Ureter (tissue), 1 donor: ENCODE data around the gene CCM2. TPM values are rescaled to one million over a fixed set of nuclear protein-coding genes. Genes with fewer than 3 reads are reported as not detected.
"Not testable (repeated sequence)": the region's sequence is repeated elsewhere in the genome, so short reads cannot be mapped to it uniquely, and the experiment has no call there.

ENCODE experiments used
- DNase-seq: peaks from one replicate; pipeline ENCODE4 v3.0.0-alpha.2; 2020; ENCODE audit warnings: low spot score
- total RNA-seq: library from RNA; stranded (reverse); gene quantifications from one replicate; pipeline ENCODE4 v1.2.4, GENCODE V29; 2023
- donor health status: DM: yes; HTN: yes; CAD: no.

The CCM2 gene
- total RNA-seq, 1 donor from 2014 or later = 31.1 TPM

DNA sequence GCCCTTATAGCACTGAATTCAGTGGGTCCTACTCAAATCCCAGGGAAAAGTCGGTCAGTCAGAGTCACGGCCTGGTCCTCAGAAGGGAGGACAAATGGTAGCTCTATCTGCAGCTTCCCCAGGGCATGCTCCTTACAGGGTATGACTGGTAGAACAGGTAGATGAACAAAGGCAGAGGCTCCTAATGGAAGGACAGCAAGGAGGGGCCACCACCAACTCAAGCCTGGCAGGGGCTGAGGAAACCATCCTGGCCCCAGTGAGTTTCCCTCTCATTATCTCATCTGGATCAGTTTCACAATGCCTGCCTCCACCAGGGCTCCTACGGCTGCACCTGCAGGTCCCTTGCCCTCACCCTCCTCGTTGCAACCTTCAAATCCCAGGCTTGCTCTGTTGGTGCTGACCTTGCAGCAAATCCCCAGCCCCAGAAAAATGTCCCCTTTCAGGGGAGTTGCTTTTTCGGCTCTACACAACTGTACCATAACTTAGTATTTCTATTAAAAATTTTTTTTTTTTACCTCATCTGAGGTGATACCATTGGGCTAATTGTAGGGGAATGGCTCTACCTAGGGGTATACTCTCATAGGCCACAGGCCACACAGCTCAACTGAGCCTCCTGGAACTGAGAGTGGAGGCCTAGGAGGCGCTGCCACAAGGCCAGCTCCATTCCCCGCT is 18.8 kb upstream of the CCM2 start:
- DNase-seq = no peak

DNA sequence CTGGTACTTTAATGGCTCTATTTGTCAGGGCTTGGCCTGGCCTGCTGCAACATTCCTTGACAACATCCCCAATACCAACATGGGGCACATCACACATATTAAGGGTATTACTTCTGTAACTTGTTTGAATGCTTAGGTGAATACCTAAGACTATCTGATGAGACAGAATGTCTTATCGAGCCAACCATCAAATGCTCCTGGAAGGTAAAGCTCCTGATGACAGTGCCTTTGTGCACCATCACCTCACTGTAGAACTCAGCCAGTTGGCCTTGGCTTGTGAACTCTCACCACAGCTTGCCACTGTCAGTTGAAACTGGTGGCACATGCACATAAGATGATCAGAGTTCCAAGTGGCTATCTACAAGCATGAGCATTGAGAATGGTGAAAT is 17.5 kb upstream of the CCM2 start:
- no peak for DNase-seq

DNA sequence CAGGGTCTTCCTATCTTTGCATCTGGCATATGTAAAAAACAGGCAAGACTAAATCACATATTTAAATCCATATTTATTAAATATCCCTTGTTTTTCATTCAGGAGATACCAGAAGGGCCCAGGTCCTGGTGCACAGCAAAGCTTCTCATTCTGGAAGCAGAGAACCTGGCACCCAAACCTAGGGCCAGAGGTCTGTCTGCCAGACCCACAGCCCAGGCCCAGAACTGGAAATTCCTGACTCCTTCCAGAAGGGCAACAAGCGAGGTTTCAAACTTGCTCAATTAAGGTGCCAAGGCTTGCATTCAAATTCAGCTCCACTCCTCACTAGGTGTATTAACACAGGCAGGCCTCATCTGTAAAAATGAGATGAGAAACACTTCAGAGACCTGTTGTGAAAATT is 17.0 kb upstream of the CCM2 start:
- DNase-seq = no peak

DNA sequence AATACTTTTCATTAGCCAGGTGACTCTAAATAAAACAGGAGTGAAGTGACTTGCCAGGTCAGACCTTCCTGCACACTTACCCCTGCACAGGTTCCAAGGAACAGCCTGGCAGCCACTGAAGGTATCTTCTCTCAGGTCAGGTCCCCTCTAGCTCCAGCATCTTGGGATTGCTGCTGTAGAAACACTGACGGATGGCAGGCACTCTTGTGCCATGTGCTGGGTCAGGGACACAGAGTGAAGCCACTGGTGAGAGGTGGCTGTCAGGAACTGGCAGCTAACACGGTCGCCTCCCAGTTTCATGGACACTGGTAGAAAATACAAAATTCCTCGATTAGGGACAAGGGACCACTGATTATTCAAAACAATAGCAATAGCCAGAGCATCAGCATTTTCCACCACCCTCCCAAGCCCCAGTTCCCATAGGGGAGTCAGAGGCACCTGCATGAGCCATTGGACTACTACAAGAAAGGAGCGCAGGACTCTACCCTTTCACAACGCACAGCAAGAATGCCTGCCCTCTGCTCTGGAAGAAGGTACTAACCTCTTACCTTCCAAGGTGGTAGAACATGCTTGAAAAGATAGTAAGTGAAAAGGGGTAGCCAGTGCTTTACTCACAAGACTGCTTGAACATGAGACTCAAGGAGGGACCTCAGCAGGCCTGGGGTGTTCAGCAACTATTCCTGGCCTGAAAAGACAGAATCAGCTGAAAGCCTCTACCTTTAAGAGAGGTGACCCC is 16.1 kb upstream of the CCM2 start:
- DNase-seq = no peak

DNA sequence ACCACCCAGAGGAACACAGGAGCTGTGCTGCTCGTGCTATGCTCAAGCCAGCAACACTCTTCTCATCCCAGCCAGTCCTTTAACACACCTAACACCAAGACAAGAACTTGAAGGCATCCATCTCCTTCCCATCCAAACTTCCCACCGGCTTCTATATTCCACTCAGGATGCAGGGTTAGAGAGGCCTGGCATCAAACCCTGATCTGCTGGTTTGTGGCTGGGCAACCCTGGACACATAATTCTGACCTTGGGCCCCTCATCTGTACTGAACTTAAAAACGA is 15.6 kb upstream of the CCM2 start:
- DNase-seq = no peak

DNA sequence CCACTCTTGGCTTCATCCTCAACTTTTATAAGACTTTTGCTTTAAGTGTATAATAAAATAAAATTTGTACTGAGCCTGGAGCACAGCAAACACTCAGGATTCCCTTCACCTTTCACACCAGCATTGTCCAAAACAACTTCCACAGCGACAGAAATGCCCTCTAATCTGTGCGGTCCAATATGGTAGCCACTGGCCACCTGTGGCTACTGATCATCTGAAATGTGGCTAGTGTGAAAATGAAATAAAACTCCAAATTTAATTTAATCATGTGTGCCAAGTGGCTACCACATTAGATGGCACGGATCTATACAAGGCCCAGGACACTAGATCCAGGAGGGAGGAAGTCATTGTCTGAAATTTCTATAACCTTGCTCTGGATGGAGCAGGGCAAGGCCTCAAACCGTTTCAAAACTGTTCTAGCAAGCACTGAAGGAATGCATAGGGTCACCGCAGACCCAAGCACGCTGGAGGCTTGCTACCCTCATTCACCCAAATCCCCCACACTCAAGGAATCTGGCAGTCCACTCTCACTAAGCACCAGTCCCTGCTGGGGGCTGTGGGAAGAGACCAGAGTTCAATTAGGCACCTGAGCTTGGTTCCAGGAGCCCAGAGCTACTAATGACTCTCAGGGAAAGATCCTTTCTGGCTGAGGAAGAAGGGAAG is 14.8 kb upstream of the CCM2 start:
- DNase-seq = no peak

DNA sequence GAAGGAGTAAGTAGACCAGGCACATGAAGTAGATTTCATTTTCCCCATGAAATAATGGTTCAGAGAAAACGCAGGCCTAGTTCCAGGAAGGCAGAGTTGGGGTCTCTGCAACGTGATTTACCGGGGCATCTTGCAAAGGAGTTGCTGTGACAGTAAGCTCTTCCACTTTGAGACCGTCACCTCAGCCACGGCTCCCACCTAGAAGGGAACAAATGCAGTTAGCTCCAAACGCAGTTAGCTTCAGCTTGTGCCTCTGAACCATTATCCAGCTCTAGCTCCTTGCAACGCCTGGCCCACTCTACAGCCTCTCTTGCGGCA is 14.1 kb upstream of the CCM2 start:
- no peak for DNase-seq

DNA sequence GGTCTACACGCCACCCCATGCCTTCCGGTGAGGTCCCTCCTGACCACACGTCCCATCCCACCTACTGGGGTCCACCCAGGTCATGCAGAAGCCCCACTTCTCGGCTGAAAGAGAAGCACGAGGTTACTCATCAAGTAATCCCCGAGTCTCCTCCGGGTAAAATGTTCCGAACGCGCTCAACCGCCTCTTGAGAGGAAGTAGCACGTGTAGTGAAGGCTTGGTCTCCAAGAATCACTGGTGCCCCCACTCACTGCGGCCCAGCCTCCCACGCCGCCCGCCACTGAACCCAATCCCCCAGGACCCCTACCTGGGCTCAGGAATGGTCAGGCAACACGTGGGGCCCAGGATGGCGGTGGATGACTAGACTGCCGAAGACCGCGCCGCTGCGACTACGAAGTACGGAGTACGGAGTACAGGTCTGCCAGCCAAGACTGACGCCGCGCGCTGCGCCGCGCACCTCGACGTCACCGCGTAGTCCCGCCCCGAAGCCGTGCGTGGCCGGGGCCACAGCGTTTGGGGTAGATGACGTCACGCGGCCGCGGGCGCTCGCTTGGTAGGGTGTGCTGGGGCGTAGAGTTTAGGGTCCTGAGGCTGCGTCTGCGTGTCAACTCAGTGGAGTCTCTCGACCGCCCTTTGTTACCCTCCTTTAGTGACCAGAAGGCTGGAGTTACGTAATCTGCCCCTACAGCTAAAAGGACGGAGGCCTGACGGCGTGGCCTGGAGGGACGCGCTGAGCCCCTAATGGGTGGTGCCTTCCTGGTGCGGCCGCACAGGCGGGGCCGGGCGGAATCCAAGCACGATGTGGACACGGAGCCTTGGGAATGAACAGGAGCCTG is 13.6 kb upstream of the CCM2 start:
- DNase-seq = peak; percentile 96

DNA sequence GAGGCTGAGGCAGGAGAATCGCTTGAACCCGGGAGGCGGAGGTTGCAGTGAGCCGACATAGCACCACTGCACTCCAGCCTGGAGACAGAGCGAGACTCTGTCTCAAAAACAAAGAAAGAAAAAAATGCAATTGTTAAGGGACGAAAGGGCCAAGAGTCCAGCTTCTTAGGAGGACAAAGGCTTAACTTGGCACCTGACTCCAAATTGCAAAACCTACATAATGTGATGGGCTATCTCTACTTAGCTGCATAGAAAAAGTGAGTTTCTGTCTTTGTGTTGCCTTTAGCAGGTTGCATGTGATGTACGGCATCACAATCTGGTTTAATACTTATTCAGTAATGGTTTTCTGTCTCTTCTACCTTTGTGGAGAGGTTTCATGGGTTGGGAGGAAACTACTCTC is 12.5 kb upstream of the CCM2 start:
- DNase-seq = no peak

DNA sequence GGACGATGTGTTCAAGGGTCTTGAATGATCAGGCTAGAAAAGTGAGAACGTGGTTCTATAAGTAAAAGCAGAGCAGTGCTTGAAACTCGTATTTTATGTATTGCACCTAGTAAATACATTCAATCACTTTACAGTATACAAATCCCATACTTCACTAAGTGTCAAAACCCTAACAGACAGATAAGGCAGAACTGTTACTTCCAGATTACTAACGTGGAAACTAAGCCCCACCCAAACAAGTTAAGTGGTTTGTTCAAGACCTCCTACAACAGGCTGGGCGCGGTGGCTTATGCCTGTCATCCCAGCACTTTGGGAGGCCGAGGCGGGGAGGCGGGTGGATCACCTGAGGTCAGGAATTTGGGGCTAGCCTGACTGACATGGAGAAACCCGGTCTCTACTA is 12.0 kb upstream of the CCM2 start:
- no peak for DNase-seq

DNA sequence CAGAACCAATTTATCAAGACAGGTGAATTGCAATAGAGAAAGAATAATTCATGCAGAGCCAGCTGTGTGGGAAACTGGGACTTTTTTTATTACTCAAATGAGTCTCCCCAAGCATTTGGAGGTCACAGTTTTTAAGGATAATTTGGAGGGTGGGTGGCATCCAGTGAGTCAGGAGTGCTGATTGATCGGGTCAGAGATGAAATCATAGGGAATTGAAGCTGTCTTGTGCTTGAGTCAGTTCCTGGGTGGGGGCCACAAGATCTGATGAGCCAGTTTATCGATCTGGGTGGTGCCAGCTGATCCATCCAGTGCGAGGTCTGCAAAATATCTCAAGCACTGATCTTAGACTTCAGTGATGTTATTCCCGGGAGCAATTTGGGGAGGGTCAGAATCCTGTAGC is 11.3 kb upstream of the CCM2 start:
- no peak for DNase-seq

DNA sequence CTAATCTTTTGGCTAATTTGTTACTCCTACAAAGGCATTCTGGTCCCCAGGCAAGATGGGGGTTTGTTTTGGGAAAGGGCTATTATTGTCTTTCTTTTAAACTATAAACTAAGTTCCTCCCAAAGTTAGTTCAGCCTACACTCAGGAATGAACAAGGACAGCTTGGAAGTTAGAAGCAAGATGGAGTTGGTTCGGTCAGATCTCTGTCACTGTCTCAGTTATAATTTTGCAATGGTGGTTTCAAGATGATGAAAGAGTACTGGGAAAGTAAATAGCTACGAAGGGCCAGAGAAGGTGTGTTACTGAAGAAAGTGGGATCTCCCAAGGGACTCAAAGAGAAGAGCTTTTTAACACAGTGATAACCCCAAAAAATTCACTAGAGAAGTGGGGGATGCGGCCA is 10.9 kb upstream of the CCM2 start:
- no peak for DNase-seq

DNA sequence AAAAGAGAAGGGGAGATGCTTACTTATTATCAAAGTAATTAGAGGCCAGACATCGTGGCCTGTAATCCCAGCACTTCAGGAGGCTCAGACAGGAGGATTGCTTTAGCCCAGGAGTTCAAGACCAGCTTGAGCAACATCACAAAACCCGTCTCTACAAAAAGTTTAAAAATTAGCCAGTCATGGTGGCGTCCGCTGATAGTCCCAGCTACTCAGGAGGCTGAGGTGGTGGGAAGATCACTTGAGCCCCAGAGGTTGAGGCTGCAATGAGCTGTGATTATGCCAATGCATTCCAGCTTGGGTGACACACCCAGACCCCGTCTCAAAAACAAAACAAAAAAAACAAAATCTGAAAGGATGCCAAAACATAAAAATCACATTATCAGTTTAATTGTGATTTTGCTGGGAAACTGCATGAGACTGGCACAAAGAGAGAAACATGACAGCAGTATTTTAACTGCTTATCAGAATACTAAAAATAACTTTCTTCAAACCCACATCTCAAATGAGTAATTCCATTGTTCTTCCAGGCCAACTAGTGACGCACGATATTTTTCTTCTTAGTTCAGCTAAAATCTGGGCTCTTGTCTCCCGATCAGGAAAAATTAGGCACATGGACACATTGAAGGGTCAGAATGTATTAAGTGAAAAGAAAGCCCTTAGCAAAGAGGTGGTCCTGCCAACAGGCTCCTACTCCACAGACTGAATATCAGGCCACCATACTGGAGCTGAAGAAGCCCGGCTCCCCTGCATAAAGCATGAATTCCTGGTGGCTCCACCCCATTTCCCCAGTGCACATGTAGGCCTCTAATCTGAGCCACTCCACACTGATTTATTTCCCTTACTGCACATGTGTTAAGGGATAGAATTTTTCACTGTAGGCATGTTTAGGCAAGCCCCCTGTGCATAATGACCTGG is 9.6 kb upstream of the CCM2 start:
- no peak for DNase-seq

DNA sequence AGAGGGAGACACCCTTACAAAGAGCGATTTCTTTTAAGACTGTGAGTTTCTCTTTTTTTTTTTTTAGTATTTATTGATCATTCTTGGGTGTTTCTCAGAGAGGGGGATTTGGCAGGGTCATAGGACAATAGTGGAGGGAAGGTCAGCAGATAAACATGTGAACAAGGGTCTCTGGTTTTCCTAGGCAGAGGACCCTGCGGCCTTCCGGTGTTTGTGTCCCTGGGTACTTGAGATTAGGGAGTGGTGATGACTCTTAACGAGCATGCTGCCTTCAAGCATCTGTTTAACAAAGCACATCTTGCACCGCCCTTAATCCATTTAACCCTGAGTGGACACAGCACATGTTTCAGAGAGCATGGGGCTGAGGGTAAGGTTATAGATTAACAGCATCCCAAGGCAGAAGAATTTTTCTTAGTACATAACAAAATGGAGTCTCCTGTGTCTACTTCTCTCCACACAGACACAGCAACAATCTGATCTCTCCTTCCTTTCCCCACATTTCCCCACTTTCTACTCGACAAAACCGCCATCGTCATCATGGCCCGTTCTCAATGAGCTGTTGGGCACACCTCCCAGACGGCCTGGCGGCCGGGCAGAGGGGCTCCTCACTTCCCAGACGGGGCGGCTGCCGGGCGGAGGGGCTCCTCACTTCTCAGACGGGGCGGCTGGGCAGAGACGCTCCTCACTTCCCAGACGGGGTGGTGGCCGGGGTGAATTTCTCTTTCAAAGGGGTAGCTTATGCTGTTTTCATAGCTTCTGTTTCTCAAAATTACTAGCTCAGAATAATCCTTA is 7.8 kb upstream of the CCM2 start:
- not testable (repeated sequence) for DNase-seq

DNA sequence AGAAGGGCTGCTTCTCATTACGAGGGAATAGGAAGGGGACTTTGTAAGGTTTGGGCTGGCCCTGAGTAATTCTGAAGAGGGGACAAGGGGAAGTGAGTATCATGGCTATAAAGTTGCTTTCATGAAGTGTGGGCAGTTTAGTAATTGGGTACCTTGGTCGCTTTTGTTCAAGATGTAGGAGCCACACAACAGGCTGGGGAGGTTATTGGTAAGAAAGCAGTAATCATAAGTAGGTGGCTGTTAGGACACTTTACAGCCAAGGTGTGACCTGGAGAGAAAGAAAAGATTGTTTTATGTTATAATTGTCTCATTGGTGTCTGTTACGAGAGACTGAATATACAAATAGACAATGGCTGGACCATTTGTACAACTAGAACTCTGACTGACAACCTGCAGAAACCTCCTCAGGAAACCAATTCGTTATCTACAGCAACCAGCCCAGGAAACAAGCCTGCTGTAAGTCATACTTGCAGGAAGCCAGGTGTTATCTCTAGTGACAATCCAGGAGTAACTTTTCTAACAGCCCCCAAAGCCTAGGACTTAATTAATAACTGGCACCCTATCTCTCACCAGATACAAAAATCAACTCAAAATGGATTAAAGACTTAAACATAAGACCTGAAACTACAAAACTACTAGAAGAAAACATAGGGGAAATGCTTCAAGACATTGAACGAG is 5.0 kb upstream of the CCM2 start:
- no peak for DNase-seq

DNA sequence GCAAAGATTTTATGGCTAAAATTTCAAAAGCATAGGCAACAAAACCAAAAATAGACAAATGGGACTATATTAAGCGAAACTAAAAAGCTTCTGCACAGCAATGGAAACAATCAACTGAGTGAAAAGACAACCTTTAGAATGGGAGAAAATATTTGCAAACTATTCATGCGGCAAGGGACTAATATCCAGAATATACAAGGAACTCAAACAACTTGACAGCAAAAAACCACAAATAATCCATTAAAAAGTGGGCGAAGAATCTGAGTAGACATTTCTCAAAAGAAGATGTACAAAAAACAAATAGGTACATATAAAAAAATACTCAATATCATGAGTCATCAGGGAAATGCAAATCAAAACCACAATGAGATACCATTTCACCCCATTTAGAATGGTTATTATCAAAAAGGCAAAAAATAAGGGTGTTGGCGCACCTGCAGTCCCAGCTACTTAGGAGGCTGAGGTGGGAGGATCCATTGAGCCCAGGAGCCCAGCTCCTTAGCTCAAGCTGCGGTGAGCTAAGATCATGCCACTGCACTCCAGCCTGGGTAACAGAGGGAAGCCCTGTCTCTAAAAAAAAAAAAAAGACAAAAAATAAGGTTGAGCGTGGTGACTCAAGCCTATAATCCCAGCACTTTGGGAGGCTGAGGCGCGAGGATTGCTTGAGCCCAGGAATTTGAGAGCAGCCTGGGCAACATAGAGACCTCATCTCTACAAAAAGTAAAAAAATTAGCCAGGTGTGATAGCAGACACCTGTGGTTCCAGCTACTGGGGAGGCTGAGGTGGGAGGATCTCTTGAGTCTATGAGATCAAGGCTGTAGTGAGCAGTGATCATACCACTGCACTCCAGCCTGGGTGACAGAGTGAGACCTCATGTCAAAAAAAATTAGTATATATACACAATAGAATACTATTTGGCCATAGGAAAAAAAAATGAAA is 4.2 kb upstream of the CCM2 start:
- no peak for DNase-seq

DNA sequence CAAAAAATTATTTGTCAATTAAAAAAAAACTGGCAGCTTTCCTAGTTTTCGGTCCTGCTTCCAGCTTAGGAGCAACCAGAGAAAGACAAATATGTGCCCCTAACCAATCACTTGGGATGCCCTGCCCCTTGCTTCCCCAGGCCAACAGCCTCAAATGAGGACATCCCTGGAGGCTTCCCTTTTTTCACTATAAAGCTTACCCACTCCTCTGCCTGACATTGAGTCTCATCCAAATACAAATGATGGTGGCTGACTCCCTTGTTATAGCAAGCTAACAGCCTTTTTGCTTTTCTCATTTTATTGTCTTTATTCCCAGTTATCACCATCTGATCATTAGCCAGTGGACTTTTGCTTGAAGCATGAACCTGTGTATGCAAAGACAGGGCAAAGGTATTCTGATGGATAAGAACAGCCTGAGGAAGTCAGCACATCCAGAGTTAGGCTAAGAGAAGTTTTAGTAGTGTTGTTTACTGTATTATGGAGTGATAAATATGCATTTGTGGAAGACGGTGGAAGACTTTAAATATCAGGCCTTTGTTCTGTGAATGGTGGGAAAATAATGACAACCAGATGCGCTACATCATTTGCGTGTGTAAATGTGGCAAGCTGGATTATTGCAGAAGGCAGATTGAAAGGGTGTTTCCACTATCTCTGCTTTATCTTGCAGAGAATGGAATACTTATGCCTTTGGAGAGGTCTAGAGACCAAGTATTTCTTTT is 1.7 kb upstream of the CCM2 start:
- DNase-seq = no peak
